ENCODE data around the gene YIF1B.

DNA sequence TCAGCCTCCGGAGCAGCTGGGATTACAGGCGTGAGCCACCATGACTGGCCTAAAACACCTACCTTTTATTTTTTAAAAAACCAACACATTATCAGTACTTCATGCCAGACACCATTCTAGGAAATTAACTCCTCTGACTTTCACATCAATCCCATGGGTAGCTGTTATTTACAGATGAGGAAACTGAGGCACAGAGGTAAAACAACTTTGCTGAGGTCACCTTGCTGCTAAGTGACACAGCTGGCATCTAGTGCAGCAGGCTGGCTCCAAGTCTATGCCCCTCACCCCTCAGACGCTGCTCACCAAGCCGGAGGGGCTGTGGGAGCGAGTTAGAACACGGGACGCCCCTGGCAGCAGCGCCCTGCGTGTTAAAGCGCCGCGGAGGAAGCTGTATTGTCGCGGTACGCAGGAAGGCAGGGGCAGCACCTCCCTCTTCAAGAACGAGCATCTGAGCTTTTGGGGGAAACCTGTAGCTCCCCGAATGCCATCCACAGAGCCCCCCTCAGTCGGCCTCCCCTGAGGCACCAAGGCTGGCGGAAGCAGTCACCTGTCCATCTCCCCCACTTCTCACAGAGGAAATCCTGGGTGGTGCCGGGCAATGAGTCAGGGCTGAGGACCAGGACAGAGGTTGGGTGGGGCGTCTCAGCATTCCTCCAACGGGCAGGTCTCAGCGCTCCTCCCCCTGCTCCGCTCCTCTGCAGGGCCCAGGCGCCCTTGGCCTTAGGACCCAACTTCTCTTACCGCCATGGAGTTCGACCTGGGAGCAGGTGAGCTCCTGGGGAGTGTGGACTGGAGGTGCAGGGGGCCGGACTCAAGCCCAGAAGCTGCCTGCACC, 12.0 kb downstream of the YIF1B start, which contains the start of gene C19orf33:
- TF ChIP-seq L3MBTL2 (conservative IDR thresholded peaks at IDR 0.05) (no peak), SP1 (IDR thresholded peaks at IDR 0.05) (no peak), FOXK2 (IDR thresholded peaks at IDR 0.05) (no peak), FOXM1 (IDR thresholded peaks at IDR 0.05; ENCODE audit: borderline replicate concordance) (no peak), HDGF (IDR thresholded peaks at IDR 0.05; ENCODE audit: borderline replicate concordance) (no peak), ZNF384 (IDR thresholded peaks at IDR 0.05) (no peak), CTBP1 (IDR thresholded peaks at IDR 0.05; ENCODE audit: borderline replicate concordance) (no peak), FOXA1 (IDR thresholded peaks at IDR 0.05) (no peak), ARNT (IDR thresholded peaks at IDR 0.05) (no peak), ELF4 (IDR thresholded peaks at IDR 0.05) (no peak), BHLHE40 (IDR thresholded peaks at IDR 0.05; ENCODE audit: borderline replicate concordance) (no peak), TARDBP (IDR thresholded peaks at IDR 0.05) (no peak), SUZ12 (IDR thresholded peaks at IDR 0.05) (no peak), NFRKB (IDR thresholded peaks at IDR 0.05) (no peak)

All from HEK293T (cell line).